ENCODE results near the gene RGS10.
"Not testable (repeated sequence)": the region's sequence is repeated elsewhere in the genome, so short reads cannot be mapped to it uniquely, and the experiment has no call there.

The RGS10 gene

DNA sequence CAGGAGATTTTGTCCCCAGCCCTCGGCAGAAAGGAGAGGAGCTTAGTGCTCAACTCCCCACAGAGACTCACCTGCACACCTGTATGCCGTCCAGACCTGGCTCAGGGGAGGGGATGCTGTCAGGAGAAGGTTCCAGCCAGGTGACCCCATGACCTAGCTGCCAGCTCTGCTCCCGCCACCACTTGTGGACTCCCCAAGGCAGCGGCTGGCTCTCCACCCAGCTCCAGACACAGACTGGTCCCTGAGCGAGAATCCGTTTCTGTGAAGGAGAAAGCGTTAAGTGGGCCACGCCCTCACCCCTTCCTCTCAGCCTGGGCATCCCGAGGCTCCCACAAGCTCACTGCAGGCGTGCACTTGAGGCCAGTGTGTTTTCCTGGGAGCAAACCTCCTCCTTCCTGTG is 76.4 kb downstream of the RGS10 start:
- no peak for DNase-seq

DNA sequence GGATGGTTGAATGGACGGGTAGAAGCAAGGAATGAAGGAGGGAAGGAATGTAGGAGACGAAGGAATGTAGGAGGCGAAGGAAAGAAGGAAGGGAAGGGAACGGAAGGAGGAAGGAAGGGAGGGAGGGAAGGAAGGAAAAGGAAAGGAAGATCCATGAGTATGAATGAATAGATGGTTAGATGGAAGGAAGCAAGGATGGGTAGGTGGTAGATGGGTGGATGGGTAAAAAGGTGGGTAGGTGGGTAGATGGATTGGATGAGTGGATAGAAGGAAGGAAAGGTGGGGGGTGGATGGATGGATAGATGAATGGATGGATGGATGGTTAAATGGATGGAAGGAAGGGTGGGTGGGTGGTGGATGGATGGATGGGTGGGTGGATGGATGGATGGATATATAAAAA is 77.4 kb downstream of the RGS10 start:
- DNase-seq: no peak

DNA sequence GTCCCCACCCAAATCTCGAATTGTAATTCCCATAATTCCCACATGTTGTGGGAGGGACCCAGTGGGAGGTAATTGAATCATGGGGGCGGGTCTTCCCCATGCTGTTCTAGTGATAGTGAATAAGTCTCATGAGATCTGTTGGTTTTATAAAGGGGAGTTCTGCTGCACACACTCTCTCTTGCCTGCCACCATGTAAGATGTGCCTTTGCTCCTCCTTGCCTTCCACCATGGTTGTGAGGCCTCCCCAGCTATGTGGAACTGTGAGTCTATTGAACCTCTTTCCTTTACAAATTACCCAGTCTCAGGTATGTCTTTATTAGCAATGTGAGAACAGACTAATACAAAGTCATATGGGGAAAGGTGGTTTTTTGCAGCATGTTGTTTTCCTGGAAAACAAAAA is 79.3 kb downstream of the RGS10 start:
- DNase-seq: not testable (repeated sequence)

GRCh38 chr10:119462773-119463172 is 79.7 kb downstream of the RGS10 start:
- DNase-seq: no peak

- DNase-seq: no peak
Observed at GRCh38 chr10:119461923-119462322, 80.6 kb downstream of the RGS10 start.

DNA sequence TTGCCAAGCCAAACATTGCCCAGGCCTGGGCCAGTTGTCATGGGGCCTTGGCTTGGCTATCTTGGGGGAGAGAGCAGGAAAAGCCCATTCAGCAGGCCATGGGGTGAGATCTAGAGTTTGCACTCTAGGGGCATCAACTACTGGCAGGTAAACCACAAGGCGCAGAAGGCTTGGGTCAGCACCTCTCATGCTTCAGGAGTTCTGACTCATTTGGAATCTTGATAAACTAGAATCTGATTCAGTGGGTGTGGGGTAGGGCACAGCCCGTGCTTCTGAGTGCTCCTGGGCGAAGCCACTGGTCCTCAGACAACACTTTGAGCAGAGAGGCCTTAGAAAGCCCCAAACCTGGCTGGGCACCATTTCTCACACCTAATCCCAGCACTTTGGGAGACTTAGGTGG is 81.1 kb downstream of the RGS10 start:
- no peak for DNase-seq

- no peak for DNase-seq
Observed at GRCh38 chr10:119460369-119461195, 81.9 kb downstream of the RGS10 start.

GRCh38 chr10:119459681-119460340 is 82.7 kb downstream of the RGS10 start:
- no peak for DNase-seq

GRCh38 chr10:119457966-119458766 is 84.4 kb downstream of the RGS10 start:
- DNase-seq: no peak

DNA sequence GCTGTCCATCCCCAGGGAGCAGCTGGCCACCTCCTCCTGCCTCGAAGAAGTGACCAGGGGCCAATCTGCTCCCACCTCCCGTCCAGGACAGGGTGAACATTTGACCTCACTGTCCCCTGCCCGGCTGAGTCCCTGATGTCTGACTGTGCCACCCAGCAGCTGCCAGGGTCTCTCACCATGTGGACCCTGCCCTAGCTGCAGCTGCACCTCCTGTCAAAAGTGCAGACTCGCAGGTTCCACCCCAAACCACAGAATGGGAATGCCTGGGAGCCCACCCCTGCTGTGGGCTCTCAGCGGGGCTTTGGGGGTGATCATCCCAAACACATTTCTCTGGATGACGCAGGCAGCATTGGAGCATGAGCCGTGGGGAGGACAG is 86.1 kb downstream of the RGS10 start:
- no peak for DNase-seq

DNA sequence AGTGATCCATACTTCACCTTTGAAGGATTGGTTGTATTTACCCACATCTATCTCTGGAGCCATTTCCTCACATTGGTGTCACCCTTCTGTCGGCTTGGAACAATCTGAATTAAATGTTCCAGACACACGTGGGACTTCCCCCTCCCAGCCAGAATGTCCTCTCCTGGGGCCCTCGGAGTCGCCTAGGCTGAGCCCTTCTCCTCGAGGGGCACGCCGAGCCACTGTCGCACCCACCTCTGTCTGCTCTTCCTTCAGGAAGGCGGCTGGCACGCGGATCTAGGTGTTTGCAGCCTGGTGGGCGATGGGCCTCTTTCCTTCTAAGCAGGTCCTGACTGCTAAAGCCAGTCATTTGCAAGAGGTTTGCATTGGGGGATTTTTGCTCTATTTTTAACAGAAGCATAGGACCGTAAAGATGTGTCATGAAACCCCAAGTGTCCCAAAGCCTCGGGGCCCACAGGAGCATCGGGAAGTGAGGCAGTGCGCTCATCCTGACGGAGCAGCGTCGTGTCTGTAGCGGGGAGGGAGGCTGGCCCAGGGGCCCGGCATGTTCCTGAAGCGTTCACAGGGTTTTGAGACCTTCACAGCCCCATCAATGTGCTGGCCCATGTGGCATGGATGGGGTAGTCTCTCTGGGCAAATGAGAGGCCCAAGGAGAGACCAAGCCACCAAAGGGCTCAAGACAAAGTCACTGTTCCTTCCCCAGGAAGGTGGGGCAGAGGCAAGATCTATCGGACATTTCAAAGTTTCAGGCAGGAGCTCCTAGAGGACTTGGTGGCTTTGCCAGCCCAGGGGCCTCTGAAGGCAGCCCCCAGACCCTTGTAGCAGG is 86.7 kb downstream of the RGS10 start:
- no peak for DNase-seq

DNA sequence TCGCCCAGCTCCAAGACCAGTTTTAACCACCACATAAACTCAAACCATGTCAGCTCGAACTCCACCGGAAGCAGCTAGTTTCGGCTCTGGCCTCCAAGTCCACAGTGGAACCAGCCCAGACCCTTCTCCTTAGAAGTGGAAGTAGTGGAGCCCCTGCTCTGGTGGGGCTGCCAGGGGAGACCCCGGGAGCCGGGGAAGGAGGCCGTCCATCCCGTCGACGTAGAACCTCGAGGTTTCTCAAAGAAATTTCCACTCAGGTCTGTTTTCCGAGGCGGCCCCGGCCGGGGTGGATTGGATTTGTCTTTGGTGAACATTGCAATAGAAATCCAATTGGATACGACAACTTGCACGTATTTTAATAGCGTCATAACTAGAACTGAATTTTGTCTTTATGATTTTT is 87.5 kb downstream of the RGS10 start:
- no peak for DNase-seq

- no peak for DNase-seq
Observed at GRCh38 chr10:119454316-119454715, 88.2 kb downstream of the RGS10 start.

- no peak for DNase-seq
Observed at GRCh38 chr10:119453313-119453712, 89.2 kb downstream of the RGS10 start.

DNA sequence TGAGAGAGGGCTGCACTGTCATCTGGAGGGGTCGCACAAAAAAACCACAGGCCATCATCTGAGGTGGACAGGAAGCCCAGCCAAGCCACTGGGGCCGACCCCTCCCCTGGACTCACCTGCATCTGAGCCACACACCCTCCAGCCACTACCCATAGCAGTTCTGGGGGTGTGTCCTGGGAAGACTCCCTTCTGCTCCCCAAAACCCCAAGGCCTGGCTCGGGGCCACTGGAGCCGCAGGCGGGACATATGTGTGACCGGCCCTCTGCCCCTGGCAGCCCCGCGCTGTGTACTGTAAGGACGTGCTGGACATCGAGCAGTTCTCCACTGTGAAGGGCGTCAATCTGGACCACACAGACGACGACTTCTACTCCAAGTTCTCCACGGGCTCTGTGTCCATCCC is 90.1 kb downstream of the RGS10 start:
- DNase-seq: no peak

DNA sequence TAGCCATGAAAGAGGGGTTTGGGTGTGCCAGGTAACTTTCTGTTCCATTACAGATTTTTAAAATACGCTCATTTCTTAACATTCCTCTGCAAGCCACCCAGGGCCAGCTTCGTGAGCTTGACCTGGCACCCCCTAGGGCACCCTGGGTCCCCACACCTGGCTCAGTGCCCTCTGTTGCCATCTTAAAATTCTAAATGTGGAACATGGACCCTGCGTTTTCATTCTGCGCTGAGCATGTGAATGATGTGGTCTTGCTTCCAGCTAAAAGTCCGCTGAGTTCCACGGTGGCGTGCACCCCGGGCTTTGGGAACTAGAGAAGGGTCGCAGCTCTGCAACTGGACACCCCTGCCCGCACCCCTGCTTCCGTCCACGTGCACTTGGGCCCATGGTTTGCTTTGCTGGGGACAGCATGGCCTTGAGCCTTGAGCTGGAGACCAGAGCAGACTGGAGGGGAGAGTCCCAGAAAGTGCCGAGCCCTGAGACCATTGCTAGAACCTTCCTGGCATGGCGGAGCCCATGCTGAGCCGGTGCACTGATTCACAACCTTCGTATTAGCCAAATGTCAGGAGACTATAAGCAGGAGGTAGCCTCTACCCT is 91.1 kb downstream of the RGS10 start:
- DNase-seq: no peak

DNA sequence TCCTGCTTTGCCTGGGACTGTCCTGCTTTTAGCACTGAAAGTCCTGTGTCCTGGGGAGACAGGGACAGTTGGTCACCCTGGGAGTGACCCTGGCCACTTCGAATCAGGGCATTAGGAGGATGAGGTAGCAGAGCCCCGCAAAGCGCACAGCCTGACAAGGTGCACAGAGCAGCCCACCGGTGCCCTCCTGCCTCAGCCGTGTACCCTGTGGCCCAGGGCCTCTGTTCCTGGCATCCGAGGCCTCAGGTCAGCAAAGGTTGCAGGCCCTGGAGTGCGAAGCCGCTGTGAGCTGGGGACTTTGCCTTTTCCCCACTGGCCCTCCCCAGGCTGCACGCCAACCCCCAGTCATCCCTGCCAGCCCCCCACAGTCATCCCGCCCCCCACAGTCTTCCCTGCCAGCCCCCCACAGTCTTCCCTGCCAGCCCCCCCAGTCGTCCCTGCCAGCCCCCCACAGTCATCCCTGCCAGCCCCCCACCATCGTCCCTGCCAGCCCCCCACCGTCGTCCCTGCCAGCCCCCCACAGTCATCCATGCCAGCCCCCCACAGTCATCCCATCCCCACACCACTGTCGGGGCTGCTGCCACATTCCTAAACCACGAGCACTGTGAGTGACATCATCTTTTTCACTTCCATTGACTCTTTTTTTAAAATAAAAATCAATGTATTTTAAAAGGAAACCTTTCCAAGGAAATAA is 91.8 kb downstream of the RGS10 start:
- DNase-seq: no peak
